T-helper 17 cell (primary cell): ENCODE results near the gene NBPF4. TPM values are rescaled to one million over a fixed set of nuclear protein-coding genes. Genes with fewer than 3 reads are reported as not detected.

Experiments
- ATAC-seq: fragments of 150-1000 bp; cut with Tn5 transposase; 2 replicates; pipeline ENCODE4 v1.10.0; 2021; ENCODE audit warnings: mild to moderate bottlenecking, moderate library complexity
- DNase-seq, 3 donors: peaks; one replicate each; pipeline versions ENCODE4 v3.0.0 to v3.0.0-alpha.2; 2020 to 2021
- H3K9me3 ChIP-seq: one replicate; pipeline ENCODE4 v1.7.0; 2013; ENCODE audit warnings: low read length, mild to moderate bottlenecking; ENCODE audit not compliant: control insufficient read depth, poor library complexity, severe bottlenecking
- H3K27ac Mint-ChIP-seq: one replicate; pipeline ENCODE4 v1.8.0; 2022; ENCODE audit warnings: mild to moderate bottlenecking, moderate library complexity, mixed read lengths
- H3K27me3 Mint-ChIP-seq: one replicate; pipeline ENCODE4 v1.8.0; 2022; ENCODE audit warnings: mixed read lengths
- H3K36me3 Mint-ChIP-seq: one replicate; pipeline ENCODE4 v1.8.0; 2022; ENCODE audit warnings: low read depth, mixed read lengths
- H3K4me1 Mint-ChIP-seq: one replicate; pipeline ENCODE4 v1.8.0; 2022; ENCODE audit warnings: mild to moderate bottlenecking, mixed read lengths
- H3K4me3 Mint-ChIP-seq: one replicate; pipeline ENCODE4 v1.8.0; 2022; ENCODE audit warnings: mild to moderate bottlenecking, moderate library complexity, mixed read lengths
- total RNA-seq, 4 donors: library from RNA in 2 of 4; stranded (reverse) in 2 of 4; gene quantifications; one replicate each; pipeline ENCODE4 v1.2.3 and lab custom pipeline; 2022 to 2026

Gene NBPF4
- total RNA-seq, 2 donors from 2014 or later = not detected

- peak; percentile 64 to 70 (median 67) for DNase-seq
- no peaks in the 10 kb centered on the region for H3K9me3 ChIP-seq
- peak; percentile 96 for ATAC-seq
- no peaks in the 10 kb centered on the region for H3K27me3 Mint-ChIP-seq
- peaks cover 4% of the 10 kb centered on the region for H3K36me3 Mint-ChIP-seq
- H3K4me1 Mint-ChIP-seq = peaks cover 32% of the 10 kb centered on the region
- H3K27ac Mint-ChIP-seq = peak within 1 kb of the TSS; percentile 91
- peak within 1 kb of the TSS; percentile 92 for H3K4me3 Mint-ChIP-seq
These were observed 43.8 kb downstream of the NBPF4 start, which contains the start of gene SLC25A24 for GRCh38 chr1:108199781-108200686. Gene SLC25A24 (minus strand): TSS chr1:108200343. CDS start chr1:108200138, 205 bp downstream.

GRCh38 chr1:108199201-108199691, 44.6 kb downstream of the NBPF4 start:
- H3K27ac Mint-ChIP-seq = peak overlapping the region; percentile 91
- H3K36me3 Mint-ChIP-seq = peaks cover 3% of the 10 kb centered on the region
- H3K9me3 ChIP-seq = no peaks in the 10 kb centered on the region
- ATAC-seq (no peak), DNase-seq (no peak)
- H3K27me3 Mint-ChIP-seq = no peaks in the 10 kb centered on the region
- H3K4me1 Mint-ChIP-seq = peaks cover 31% of the 10 kb centered on the region
- H3K4me3 Mint-ChIP-seq = peak overlapping the region; percentile 92

- H3K27me3 Mint-ChIP-seq = no peaks in the 10 kb centered on the region
- H3K36me3 Mint-ChIP-seq = peaks cover 7% of the 10 kb centered on the region
- ATAC-seq = no peak
These were observed 49.8 kb downstream of the NBPF4 start for GRCh38 chr1:108194051-108194450.

GRCh38 chr1:108193333-108193732, 50.5 kb downstream of the NBPF4 start:
- no peak for DNase-seq
- Mint-ChIP-seq H3K4me3 (no peak overlapping the region), H3K4me1 (peaks cover 13% of the 10 kb centered on the region), H3K27me3 (no peaks in the 10 kb centered on the region), H3K36me3 (peaks cover 7% of the 10 kb centered on the region), H3K27ac (no peak overlapping the region)
- no peak for ATAC-seq
- H3K9me3 ChIP-seq = peaks cover 4% of the 10 kb centered on the region

More at GRCh38 chr1:108194051-108194450, 49.8 kb downstream of the NBPF4 start:
- H3K9me3 ChIP-seq = peaks cover 4% of the 10 kb centered on the region
- H3K4me1 Mint-ChIP-seq = peaks cover 15% of the 10 kb centered on the region
- no peak overlapping the region for H3K4me3 Mint-ChIP-seq
- no peak overlapping the region for H3K27ac Mint-ChIP-seq
- DNase-seq = no peak

- H3K9me3 ChIP-seq = peaks cover 4% of the 10 kb centered on the region
- no peak overlapping the region for H3K27ac Mint-ChIP-seq
- ATAC-seq = no peak
- H3K4me1 Mint-ChIP-seq = peaks cover 9% of the 10 kb centered on the region
- no peak for DNase-seq
- no peaks in the 10 kb centered on the region for H3K27me3 Mint-ChIP-seq
- H3K36me3 Mint-ChIP-seq = peaks cover 7% of the 10 kb centered on the region
- no peak overlapping the region for H3K4me3 Mint-ChIP-seq
These were observed 51.3 kb downstream of the NBPF4 start for GRCh38 chr1:108192581-108192980.

GRCh38 chr1:108190686-108191416, 53.0 kb downstream of the NBPF4 start:
- Mint-ChIP-seq H3K36me3 (peaks cover 7% of the 10 kb centered on the region), H3K4me1 (peaks cover 3% of the 10 kb centered on the region), H3K27ac (no peak overlapping the region), H3K4me3 (no peak overlapping the region), H3K27me3 (no peaks in the 10 kb centered on the region)
- DNase-seq (no peak), ATAC-seq (no peak)
- peaks cover 4% of the 10 kb centered on the region for H3K9me3 ChIP-seq

GRCh38 chr1:108190001-108190634, 53.8 kb downstream of the NBPF4 start:
- H3K9me3 ChIP-seq = peaks cover 4% of the 10 kb centered on the region
- H3K27me3 Mint-ChIP-seq = no peaks in the 10 kb centered on the region
- DNase-seq (no peak), ATAC-seq (no peak)
- peaks cover 3% of the 10 kb centered on the region for H3K4me1 Mint-ChIP-seq
- H3K4me3 Mint-ChIP-seq = no peak overlapping the region
- peaks cover 6% of the 10 kb centered on the region for H3K36me3 Mint-ChIP-seq
- H3K27ac Mint-ChIP-seq = no peak overlapping the region

GRCh38 chr1:108188801-108189200, 55.1 kb downstream of the NBPF4 start:
- H3K9me3 ChIP-seq = peaks cover 4% of the 10 kb centered on the region
- Mint-ChIP-seq H3K4me3 (no peak overlapping the region), H3K27me3 (no peaks in the 10 kb centered on the region), H3K36me3 (peaks cover 2% of the 10 kb centered on the region), H3K4me1 (peaks cover 3% of the 10 kb centered on the region), H3K27ac (no peak overlapping the region)
- ATAC-seq (no peak), DNase-seq (no peak)

GRCh38 chr1:108182959-108183700, 60.7 kb downstream of the NBPF4 start:
- no peak for DNase-seq
- H3K9me3 ChIP-seq = no peaks in the 10 kb centered on the region
- peaks cover 17% of the 10 kb centered on the region for H3K36me3 Mint-ChIP-seq
- no peak overlapping the region for H3K4me3 Mint-ChIP-seq
- no peaks in the 10 kb centered on the region for H3K27me3 Mint-ChIP-seq
- ATAC-seq = no peak
- peaks cover 8% of the 10 kb centered on the region for H3K4me1 Mint-ChIP-seq
- H3K27ac Mint-ChIP-seq = peak overlapping the region; percentile 59

GRCh38 chr1:108179018-108179417, 64.9 kb downstream of the NBPF4 start:
- H3K36me3 Mint-ChIP-seq = peaks cover 26% of the 10 kb centered on the region
- H3K9me3 ChIP-seq = no peaks in the 10 kb centered on the region
- ATAC-seq (no peak), DNase-seq (no peak)
- no peak overlapping the region for H3K4me3 Mint-ChIP-seq
- H3K4me1 Mint-ChIP-seq = peaks cover 18% of the 10 kb centered on the region
- H3K27me3 Mint-ChIP-seq = no peaks in the 10 kb centered on the region
- no peak overlapping the region for H3K27ac Mint-ChIP-seq
